Astrocyte of the spinal cord (primary cell): ENCODE results near the gene RETREG1.

Experiments used
- DNase-seq: peaks from one replicate; pipeline ENCODE4 v3.0.0; 2011; ENCODE audit warnings: low read depth, low spot score
- H3K4me3 ChIP-seq: 2 replicates; pipeline ENCODE4 v1.5.1; 2011; ENCODE audit warnings: low read depth, mild to moderate bottlenecking, low read length, moderate library complexity
- in situ Hi-C: cut with HindIII; loops from 2 replicates; pipeline ENCODE4 v1.10.0; 2017; ENCODE audit warnings: low sequenced_read_pairs
- TF ChIP-seq, protein P1 (sequence below): IDR thresholded peaks from 2 replicates; pipeline ENCODE4 v1.5.1; 2012; ENCODE audit warnings: low read depth, mild to moderate bottlenecking, low read length, inconsistent platforms

The RETREG1 gene

DNA sequence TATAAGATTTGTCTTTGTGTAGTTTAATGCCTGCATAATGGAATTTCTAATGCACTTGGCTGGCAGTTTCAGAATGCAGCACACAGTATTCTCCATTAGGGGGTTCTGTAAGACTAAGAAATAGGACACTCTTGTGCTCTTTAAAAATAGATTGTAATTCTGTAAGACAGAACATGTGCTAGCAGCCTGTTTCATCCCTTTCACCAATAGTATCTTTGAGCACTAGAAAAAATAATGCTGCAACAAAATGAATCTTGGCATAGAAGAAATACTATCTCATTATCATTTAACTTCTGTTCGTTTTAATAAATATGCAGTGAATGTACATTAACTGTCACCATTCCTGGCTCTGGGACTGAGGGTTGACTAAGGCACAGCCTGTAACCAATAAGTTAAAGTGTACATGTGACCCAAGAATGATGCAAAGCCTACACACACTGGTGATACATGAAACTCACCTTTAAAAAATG lies 127.4 kb downstream of the RETREG1 start:
- DNase-seq, result peak; percentile 67
- in situ Hi-C loops, result no loop called here
- H3K4me3 ChIP-seq, result no peak overlapping the region
- TF ChIP-seq, protein P1, sequence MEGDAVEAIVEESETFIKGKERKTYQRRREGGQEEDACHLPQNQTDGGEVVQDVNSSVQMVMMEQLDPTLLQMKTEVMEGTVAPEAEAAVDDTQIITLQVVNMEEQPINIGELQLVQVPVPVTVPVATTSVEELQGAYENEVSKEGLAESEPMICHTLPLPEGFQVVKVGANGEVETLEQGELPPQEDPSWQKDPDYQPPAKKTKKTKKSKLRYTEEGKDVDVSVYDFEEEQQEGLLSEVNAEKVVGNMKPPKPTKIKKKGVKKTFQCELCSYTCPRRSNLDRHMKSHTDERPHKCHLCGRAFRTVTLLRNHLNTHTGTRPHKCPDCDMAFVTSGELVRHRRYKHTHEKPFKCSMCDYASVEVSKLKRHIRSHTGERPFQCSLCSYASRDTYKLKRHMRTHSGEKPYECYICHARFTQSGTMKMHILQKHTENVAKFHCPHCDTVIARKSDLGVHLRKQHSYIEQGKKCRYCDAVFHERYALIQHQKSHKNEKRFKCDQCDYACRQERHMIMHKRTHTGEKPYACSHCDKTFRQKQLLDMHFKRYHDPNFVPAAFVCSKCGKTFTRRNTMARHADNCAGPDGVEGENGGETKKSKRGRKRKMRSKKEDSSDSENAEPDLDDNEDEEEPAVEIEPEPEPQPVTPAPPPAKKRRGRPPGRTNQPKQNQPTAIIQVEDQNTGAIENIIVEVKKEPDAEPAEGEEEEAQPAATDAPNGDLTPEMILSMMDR, result peak; percentile 81

DNA sequence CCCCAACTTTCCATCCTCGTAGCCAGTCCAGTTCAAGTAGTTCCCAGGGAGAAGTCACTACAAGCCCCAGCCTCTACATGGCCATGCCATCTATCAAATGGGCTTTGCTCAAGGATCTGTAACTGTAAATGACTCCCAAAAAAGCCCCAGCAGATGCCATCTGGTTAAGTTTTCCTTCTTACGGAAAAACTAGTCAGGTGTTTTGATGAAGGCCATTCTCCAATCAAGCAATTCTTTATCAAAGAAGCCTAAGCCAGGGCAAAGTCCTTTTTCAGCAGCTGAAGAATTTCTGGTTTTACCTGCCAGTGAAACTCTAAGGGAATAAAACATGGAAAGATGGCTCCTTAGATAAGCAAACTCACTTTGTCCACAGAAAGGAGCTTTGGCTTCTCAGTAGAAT lies 129.3 kb downstream of the RETREG1 start:
- H3K4me3 ChIP-seq, result no peak overlapping the region
- in situ Hi-C loops, result no loop called here
- TF ChIP-seq, protein P1, result no peak
- no peak for DNase-seq

DNA sequence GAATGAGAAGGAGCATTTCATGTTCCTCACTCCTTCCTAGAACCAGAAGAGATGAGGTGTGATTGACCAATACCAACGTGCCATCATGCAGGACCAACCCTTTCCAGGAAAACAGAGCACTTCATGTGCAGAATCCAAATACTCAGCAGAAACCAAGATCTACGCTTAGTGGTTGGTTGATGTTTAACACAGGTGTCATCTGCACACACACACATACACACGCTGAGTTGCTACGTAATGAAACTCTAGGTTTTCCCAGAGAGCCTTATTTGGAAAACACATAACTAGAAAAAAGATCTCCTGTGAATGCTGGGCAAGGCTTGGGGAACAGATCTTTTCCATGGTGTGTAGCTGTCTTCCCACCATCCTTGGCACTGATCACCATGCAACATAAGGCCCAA lies 130.1 kb downstream of the RETREG1 start:
- no peak overlapping the region for H3K4me3 ChIP-seq
- no peak for DNase-seq
- in situ Hi-C loops, result no loop called here
- TF ChIP-seq, protein P1, result no peak

DNA sequence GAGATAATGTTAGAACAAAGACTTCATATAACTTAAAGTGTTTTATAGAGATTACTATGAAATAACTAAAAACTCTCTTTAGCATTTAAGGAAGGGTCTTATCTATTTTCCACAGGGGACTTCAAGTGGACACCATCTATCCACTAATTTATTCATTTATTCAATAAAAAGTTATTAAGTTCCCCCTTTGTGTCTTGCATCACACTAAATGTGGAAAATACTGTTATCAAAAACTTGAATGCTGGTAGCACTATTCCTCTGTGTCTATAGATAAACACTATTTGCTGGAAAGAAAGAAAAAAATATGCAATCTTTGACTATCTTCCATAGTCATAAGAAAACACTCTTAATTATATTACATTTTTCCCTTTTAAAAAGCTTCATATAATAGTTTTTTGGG lies 131.1 kb downstream of the RETREG1 start:
- in situ Hi-C loops, result no loop called here
- TF ChIP-seq, protein P1, result no peak
- H3K4me3 ChIP-seq, result no peak overlapping the region
- no peak for DNase-seq

DNA sequence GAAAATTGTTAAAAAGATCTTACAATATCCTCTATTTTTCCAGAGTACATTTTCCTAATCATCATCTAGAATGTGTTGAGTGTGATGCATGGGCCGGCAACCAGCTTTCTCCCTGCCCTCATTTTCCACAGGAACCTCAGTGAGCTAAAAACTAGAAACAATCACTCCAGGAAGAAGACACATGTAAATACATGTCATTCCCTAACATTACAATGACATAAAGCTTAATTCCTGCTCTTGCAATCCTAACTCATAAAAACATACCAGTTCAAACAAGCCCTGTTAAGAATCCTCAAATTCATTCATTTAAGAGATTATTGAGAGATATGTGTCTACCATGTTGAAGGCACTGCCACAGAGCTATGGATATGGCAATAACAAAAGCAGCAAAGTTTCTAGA lies 132.7 kb downstream of the RETREG1 start:
- TF ChIP-seq, protein P1, result no peak
- DNase-seq, result no peak
- in situ Hi-C loops, result no loop called here
- no peak overlapping the region for H3K4me3 ChIP-seq

DNA sequence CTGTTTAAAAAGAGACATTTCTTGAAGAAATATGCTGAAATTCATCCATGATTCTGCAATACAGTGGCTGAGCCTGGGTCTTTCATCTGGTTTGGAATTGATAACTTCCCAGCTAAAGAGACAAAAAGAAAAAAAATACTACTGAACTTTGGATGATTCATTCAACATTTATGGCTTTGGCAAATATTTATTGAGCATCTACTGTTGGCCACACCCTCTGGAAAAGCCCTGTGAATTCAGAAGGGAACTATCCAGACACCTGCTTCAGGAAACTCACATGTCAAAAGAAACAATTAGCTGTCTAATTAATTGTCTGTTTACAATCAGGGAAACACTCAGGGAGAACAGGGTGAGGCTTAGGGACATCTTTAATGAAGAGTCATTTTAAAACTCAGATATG lies 133.4 kb downstream of the RETREG1 start:
- no peak for DNase-seq
- TF ChIP-seq, protein P1, result no peak
- in situ Hi-C loops, result no loop called here
- no peak overlapping the region for H3K4me3 ChIP-seq

DNA sequence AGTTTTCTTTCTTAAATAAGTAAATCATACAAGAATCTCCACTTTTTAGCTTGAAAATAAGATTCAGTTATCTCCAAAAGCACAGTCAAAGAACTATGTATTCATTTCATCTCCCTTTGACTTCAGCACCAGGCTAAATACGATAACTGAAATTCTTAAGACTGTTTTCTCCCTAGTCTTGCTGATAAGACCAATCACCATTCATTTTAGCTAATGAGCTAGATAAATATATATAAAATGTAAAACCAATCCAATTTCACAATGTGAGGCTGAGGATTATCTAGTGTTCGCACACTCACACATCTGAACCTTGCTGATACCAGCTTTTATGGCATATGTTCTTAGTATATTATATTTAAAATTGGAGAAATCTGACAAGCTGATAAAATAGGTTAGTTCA lies 133.9 kb downstream of the RETREG1 start:
- H3K4me3 ChIP-seq, result no peak overlapping the region
- DNase-seq, result no peak
- TF ChIP-seq, protein P1, result no peak
- in situ Hi-C loops, result no loop called here
